GM12891 (cell line): ENCODE results near the gene NKX2-1.

ENCODE experiments used
- POLR2A ChIP-seq: IDR thresholded peaks from 2 replicates; pipeline ENCODE4 v1.6.1; 2011; ENCODE audit warnings: low read depth, low read length, control low read depth
- POLR2AphosphoS5 ChIP-seq: IDR thresholded peaks from 2 replicates; pipeline ENCODE4 v1.6.1; 2011; ENCODE audit warnings: low read depth, low read length, control low read depth

GRCh38 chr14:36524220-36524837 is 4.3 kb upstream of the NKX2-1 start:
- TF ChIP-seq POLR2A (no peak), POLR2AphosphoS5 (no peak)
